HepG2 (cell line): ENCODE data around the gene PSMC3IP. TPM values are rescaled to one million over a fixed set of nuclear protein-coding genes. Genes with fewer than 3 reads are reported as not detected.

Experiments used
- ATAC-seq: fragments of 200-7000 bp; cut with Tn5 transposase; 3 replicates; pipeline ENCODE4 v1.9.1; 2020; ENCODE audit warnings: mild to moderate bottlenecking, moderate library complexity
- BruUV-seq: library from RNA; stranded (reverse); fragments of 400-500 nt; replicated peaks from 2 replicates; lab custom pipeline; 2021; lab: Mats Ljungman, UMichigan
- CTCF ChIA-PET: fragments of 300-600 bp; formaldehyde crosslinking; extraction: SDS; loops from one replicate; lab custom pipeline; 2021; ENCODE audit warnings: low total read pairs, inconsistent platforms, low intra/inter-chr PET ratio; lab: Yijun Ruan, JAX
- POLR2A ChIA-PET: fragments of 350-600 bp; sonication (Branson Sonifier 250); formaldehyde crosslinking; loops from one replicate; lab custom pipeline; 2020; ENCODE audit warnings: antibody characterized with exemption, inconsistent platforms; lab: Yijun Ruan, JAX
- DNase-seq: peaks from one replicate; pipeline ENCODE4 v3.0.0-alpha.2; 2015; ENCODE audit warnings: low spot score
- FAIRE-seq: peaks from 3 replicates; lab custom pipeline; 2011; peaks lifted over from hg19 to GRCh38; lab: Jason Lieb, UNC
- H2AFZ ChIP-seq: one replicate; pipeline ENCODE4 v1.6.1; 2011; ENCODE audit warnings: low read length, inconsistent platforms
- H3K27ac ChIP-seq: fragments of 300-600 bp; 3 replicates; pipeline ENCODE4 v1.8.0; 2011; ENCODE audit warnings: mixed run types, mild to moderate bottlenecking, mixed read lengths, low read length, inconsistent platforms; ENCODE audit not compliant: insufficient read depth; ENCODE audit errors: extremely low read length
- H3K27me3 ChIP-seq, 2 experiments: fragments of 200-600 bp in 1 of 2; 2 replicates in 1 of 2; 3 replicates in 1 of 2; pipeline versions ENCODE4 v1.6.0 to v1.8.0; 2011; ENCODE audit warnings: low read length in 2 of 2, mild to moderate bottlenecking in 2 of 2, moderate library complexity in 2 of 2, inconsistent platforms in 1 of 2; ENCODE audit not compliant: insufficient read depth in 2 of 2, control insufficient read depth in 1 of 2
- H3K36me3 ChIP-seq, 2 experiments: fragments of 200-600 bp in 1 of 2; replicated peaks in 1 of 2; 2 replicates in 1 of 2; 3 replicates in 1 of 2; pipeline versions ENCODE4 v1.5.1 to v1.8.0; 2011; ENCODE audit warnings: low read length in 2 of 2, inconsistent platforms in 1 of 2; ENCODE audit not compliant: insufficient read depth in 2 of 2, control insufficient read depth in 1 of 2
- H3K4me1 ChIP-seq: 2 replicates; pipeline ENCODE4 v1.5.1; 2012; ENCODE audit warnings: low read length, inconsistent platforms; ENCODE audit not compliant: insufficient read depth
- H3K4me2 ChIP-seq: 2 replicates; pipeline ENCODE4 v1.6.0; 2011; ENCODE audit warnings: low read depth, low read length, inconsistent platforms
- H3K4me3 ChIP-seq, 3 experiments: fragments of 200-600 bp in 1 of 3; sonication (generic), shearing (Covaris generic) in 1 of 3; replicated peaks in 1 of 3; 2 replicates each; pipeline ENCODE4 v1.5.1; 2011 to 2016; ENCODE audit warnings: low read length in 3 of 3, inconsistent platforms in 2 of 3, low read depth in 2 of 3, mild to moderate bottlenecking in 2 of 3, control low read depth in 1 of 3, mixed read lengths in 1 of 3; ENCODE audit not compliant: insufficient read depth in 1 of 3
- H3K79me2 ChIP-seq: one replicate; pipeline ENCODE4 v1.6.1; 2011; ENCODE audit warnings: low read length, inconsistent platforms; ENCODE audit not compliant: insufficient read depth
- H3K9ac ChIP-seq: 2 replicates; pipeline ENCODE4 v1.6.0; 2011; ENCODE audit warnings: mild to moderate bottlenecking, low read depth, low read length, inconsistent platforms; ENCODE audit not compliant: insufficient read depth
- H3K9me3 ChIP-seq: 2 replicates; pipeline ENCODE4 v1.5.1; 2012; ENCODE audit warnings: mild to moderate bottlenecking, low read length
- H4K20me1 ChIP-seq: 2 replicates; pipeline ENCODE4 v1.6.0; 2011; ENCODE audit warnings: inconsistent platforms, mild to moderate bottlenecking, low read length, moderate library complexity; ENCODE audit not compliant: insufficient read depth
- BRCA1 ChIP-seq: sonication (generic); formaldehyde crosslinking; IDR thresholded peaks from 2 replicates; pipeline ENCODE4 v1.4.0; 2020; ENCODE audit warnings: missing genetic modification reagents
- ESRRA ChIP-seq: sonication (generic); formaldehyde crosslinking; IDR thresholded peaks from 2 replicates; pipeline ENCODE4 v1.5.1; 2020; ENCODE audit warnings: mild to moderate bottlenecking, low read depth, missing genetic modification reagents
- FOXO4 ChIP-seq: sonication (generic); formaldehyde crosslinking; conservative IDR thresholded peaks from 2 replicates; pipeline ENCODE4 v1.8.1; 2023; ENCODE audit warnings: missing genetic modification reagents
- NBN ChIP-seq: fragments of 450-650 bp; conservative IDR thresholded peaks from 2 replicates; pipeline ENCODE4 v1.6.1; 2017
- NR3C1 ChIP-seq: sonication (generic); formaldehyde crosslinking; IDR thresholded peaks from 2 replicates; pipeline ENCODE4 v1.4.0; 2020; ENCODE audit warnings: missing genetic modification reagents
- SP140L ChIP-seq: sonication (generic); formaldehyde crosslinking; IDR thresholded peaks from 2 replicates; pipeline ENCODE4 v1.4.0; 2020; ENCODE audit warnings: missing genetic modification reagents, borderline replicate concordance
- SSRP1 ChIP-seq: IDR thresholded peaks from 2 replicates; pipeline ENCODE4 v1.6.1; 2016; ENCODE audit warnings: control low read depth
- TAF1 ChIP-seq: sonication (generic); formaldehyde crosslinking; IDR thresholded peaks from 2 replicates; pipeline ENCODE4 v1.4.0; 2020; ENCODE audit warnings: missing genetic modification reagents
- TBX2 ChIP-seq: sonication (generic); formaldehyde crosslinking; IDR thresholded peaks from 2 replicates; pipeline ENCODE4 v1.5.0; 2020; ENCODE audit warnings: missing genetic modification reagents, mild to moderate bottlenecking, borderline replicate concordance
- ZBTB49 ChIP-seq: sonication (generic); formaldehyde crosslinking; IDR thresholded peaks from 2 replicates; pipeline ENCODE4 v1.4.0; 2020; ENCODE audit warnings: missing genetic modification reagents, borderline replicate concordance
- ZNF431 ChIP-seq: sonication (generic); formaldehyde crosslinking; IDR thresholded peaks from 2 replicates; pipeline ENCODE4 v1.9.0; 2022; ENCODE audit warnings: missing genetic modification reagents, low read depth, mild to moderate bottlenecking, borderline replicate concordance
- ZNF883 ChIP-seq: sonication (generic); formaldehyde crosslinking; IDR thresholded peaks from 2 replicates; pipeline ENCODE4 v1.5.1; 2020; ENCODE audit warnings: mild to moderate bottlenecking, missing genetic modification reagents; ENCODE audit errors: not compliant biosample characterization
- ZSCAN29 ChIP-seq: sonication (generic); formaldehyde crosslinking; conservative IDR thresholded peaks from 2 replicates; pipeline ENCODE4 v1.4.0; 2020; ENCODE audit warnings: mild to moderate bottlenecking, missing genetic modification reagents
- WGBS: methylation state at CpG from one replicate; pipeline ENCODE4 v1.1.6; 2017; ENCODE audit warnings: low lambda C conversion rate; 5-methylcytosine and 5-hydroxymethylcytosine counted together
- in situ Hi-C: cut with HindIII; loops from 2 replicates; pipeline ENCODE4 v1.10.0; 2017; ENCODE audit warnings: low pct_unique_long_range_greater_than_20kb; ENCODE audit not compliant: extremely low pct_ligation_motif_present
- intact Hi-C: fragments of 100-400 bp; cut with micrococcal nuclease; formaldehyde crosslinking; loops from one replicate; pipeline ENCODE4 v1.10.0; 2022; ENCODE audit not compliant: unreplicated experiment
- polyA plus RNA-seq, 8 experiments: library from polyadenylated mRNA; depleted of rRNA in 3 of 8; stranded (reverse) in 7 of 8; unstranded in 1 of 8; fragments of >200 nt; fragmentation: Illumina TruSeq in 4 of 8; extraction: Trizol in 4 of 8; gene quantifications; 2 replicates each; pipeline versions ENCODE4 v1.2.1 to v1.2.3, GENCODE V29; 2011 to 2016; ENCODE audit warnings: low read depth in 4 of 8, missing spikeins in 1 of 8, mixed read lengths in 1 of 8; ENCODE audit not compliant: insufficient read depth in 1 of 8
- total RNA-seq, 5 experiments: library from RNA; depleted of rRNA; stranded (reverse); fragments of >200 nt; fragmentation: Illumina TruSeq; extraction: Trizol; gene quantifications; 2 replicates each; pipeline ENCODE4 v1.2.3, GENCODE V29; 2016; ENCODE audit warnings: low read depth in 1 of 5
- TF ChIP-seq, protein P1 (sequence below): sonication (generic); formaldehyde crosslinking; conservative IDR thresholded peaks from 2 replicates; pipeline ENCODE4 v1.8.0; 2022; ENCODE audit warnings: mild to moderate bottlenecking, moderate library complexity, missing genetic modification reagents
- TF ChIP-seq, protein P2 (sequence below): sonication (generic); formaldehyde crosslinking; IDR thresholded peaks from 2 replicates; pipeline ENCODE4 v1.4.0; 2020; ENCODE audit warnings: missing genetic modification reagents

PSMC3IP gene
- total and polyA plus RNA-seq, 2 of the 13 experiments (the other 11 are each of a cell fraction or from before 2014, with no cell fraction given) = 6.5 to 22.4 TPM

- DNase-seq = peak; percentile 98
- intact Hi-C loops (no loop called here), in situ Hi-C loops (no loop called here)
- H2AFZ ChIP-seq = no peak within 1 kb of the TSS
- 1% methylated on average over 24 of the region's 26 CpGs for WGBS
- peak within 1 kb of the TSS; percentile 91 for H3K27ac ChIP-seq
- H3K79me2 ChIP-seq = peaks cover 26% of the 10 kb centered on the region
- ChIA-PET POLR2A (interaction anchor here (0.6 to 7.6 kb wide), 6 partner anchors 9 to 114 kb away, joined by 3 to 128 read pairs (median 22); partner anchors contain the start of genes HSD17B1, NAGLU, PLEKHH3 and PSMC3IP), CTCF (interaction anchor here (1.1 kb wide), 1 partner anchor 16 kb away, joined by 3 read pairs; the partner anchor contains the start of gene PSMC3IP)
- H3K36me3 ChIP-seq = peaks cover 14 to 25% of the 10 kb centered on the region in 2 experiments
- no TSS peak for BruUV-seq
- peak; percentile 97 for FAIRE-seq
- H3K4me3 ChIP-seq = peak within 1 kb of the TSS; percentile 66 to 91 (median 79)
- no peaks in the 10 kb centered on the region for H4K20me1 ChIP-seq
- H3K9me3 ChIP-seq = no peaks in the 10 kb centered on the region
- no peaks in the 10 kb centered on the region; a peak in 1 of 5 replicates for H3K27me3 ChIP-seq
- peak within 1 kb of the TSS; percentile 82 for H3K4me2 ChIP-seq
- peak; percentile 56 for ATAC-seq
- H3K4me1 ChIP-seq = peaks cover 53% of the 10 kb centered on the region
- peak within 1 kb of the TSS; percentile 94 for H3K9ac ChIP-seq
- TF ChIP-seq ESRRA (CRISPR knock-in tag) (no peak; the same call in 1 of the 2 replicates), BRCA1 (peak; percentile 26; the same call in 1 of the 2 replicates), ZNF883 (peak; percentile 18), NR3C1 (CRISPR knock-in tag) (no peak), NBN (no peak), SP140L (CRISPR knock-in tag) (no peak), ZBTB49 (CRISPR knock-in tag) (peak; percentile 66; the same call in 1 of the 2 replicates), ZNF431 (CRISPR knock-in tag) (0 out of 2 replicates have a peak, but pooled peaks have one; percentile 75), TAF1 (CRISPR knock-in tag) (peak; percentile 87), SSRP1 (CRISPR knock-in tag) (no peak), ZSCAN29 (CRISPR knock-in tag) (peak; percentile 61; the same call in 1 of the 2 replicates), TBX2 (peak; percentile 82), FOXO4 (0 out of 2 replicates have a peak, but pooled peaks have one; percentile 71)
- TF ChIP-seq, protein P1, sequence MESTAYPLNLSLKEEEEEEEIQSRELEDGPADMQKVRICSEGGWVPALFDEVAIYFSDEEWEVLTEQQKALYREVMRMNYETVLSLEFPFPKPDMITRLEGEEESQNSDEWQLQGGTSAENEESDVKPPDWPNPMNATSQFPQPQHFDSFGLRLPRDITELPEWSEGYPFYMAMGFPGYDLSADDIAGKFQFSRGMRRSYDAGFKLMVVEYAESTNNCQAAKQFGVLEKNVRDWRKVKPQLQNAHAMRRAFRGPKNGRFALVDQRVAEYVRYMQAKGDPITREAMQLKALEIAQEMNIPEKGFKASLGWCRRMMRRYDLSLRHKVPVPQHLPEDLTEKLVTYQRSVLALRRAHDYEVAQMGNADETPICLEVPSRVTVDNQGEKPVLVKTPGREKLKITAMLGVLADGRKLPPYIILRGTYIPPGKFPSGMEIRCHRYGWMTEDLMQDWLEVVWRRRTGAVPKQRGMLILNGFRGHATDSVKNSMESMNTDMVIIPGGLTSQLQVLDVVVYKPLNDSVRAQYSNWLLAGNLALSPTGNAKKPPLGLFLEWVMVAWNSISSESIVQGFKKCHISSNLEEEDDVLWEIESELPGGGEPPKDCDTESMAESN (CRISPR knock-in tag) = no peak; the same call in 1 of the 2 replicates
- TF ChIP-seq, protein P2, sequence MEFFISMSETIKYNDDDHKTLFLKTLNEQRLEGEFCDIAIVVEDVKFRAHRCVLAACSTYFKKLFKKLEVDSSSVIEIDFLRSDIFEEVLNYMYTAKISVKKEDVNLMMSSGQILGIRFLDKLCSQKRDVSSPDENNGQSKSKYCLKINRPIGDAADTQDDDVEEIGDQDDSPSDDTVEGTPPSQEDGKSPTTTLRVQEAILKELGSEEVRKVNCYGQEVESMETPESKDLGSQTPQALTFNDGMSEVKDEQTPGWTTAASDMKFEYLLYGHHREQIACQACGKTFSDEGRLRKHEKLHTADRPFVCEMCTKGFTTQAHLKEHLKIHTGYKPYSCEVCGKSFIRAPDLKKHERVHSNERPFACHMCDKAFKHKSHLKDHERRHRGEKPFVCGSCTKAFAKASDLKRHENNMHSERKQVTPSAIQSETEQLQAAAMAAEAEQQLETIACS (CRISPR knock-in tag) = peak; percentile 60; the same call in 1 of the 2 replicates
Measured at GRCh38 chr17:42561897-42562387, 15.6 kb downstream of the PSMC3IP start, which contains the start of gene COASY. COASY (plus strand) TSS chr17:42562148; CDS start chr17:42562623, 475 bp downstream.
